GM12878 (cell line): Measurements from ENCODE around the gene NAV3. TPM values are rescaled to one million over a fixed set of nuclear protein-coding genes. Genes with fewer than 3 reads are reported as not detected.
A peak's percentile ranks its signal among the peaks of the same experiment; 100 is the strongest.

Experiments used
- ATAC-seq: fragments of 200-7000 bp; cut with Tn5 transposase; 3 replicates; pipeline ENCODE4 v1.9.1; 2020; ENCODE audit warnings: mild to moderate bottlenecking, moderate library complexity
- BruUV-seq: library from RNA; stranded (reverse); fragments of 400-500 nt; replicated peaks from 2 replicates; lab custom pipeline; 2021; lab: Mats Ljungman, UMichigan
- CTCF ChIA-PET: fragments of 300-600 bp; sonication (Branson Sonifier 250); formaldehyde crosslinking; extraction: SDS; loops from one replicate; lab custom pipeline; 2021; ENCODE audit warnings: inconsistent platforms; lab: Yijun Ruan, JAX
- POLR2A ChIA-PET: fragments of 350-600 bp; formaldehyde crosslinking; extraction: SDS; loops from one replicate; lab custom pipeline; 2021; ENCODE audit warnings: inconsistent platforms; lab: Charles Lee
- RAD21 ChIA-PET: fragments of 300-600 bp; sonication (Branson Sonifier 250); formaldehyde crosslinking; loops from one replicate; lab custom pipeline; 2023; ENCODE audit warnings: antibody characterized with exemption; ENCODE audit not compliant: unreplicated experiment; lab: Charles Lee
- SMC1A ChIA-PET: fragments of 300-600 bp; sonication (Branson Sonifier 250); formaldehyde crosslinking; loops from one replicate; lab custom pipeline; 2023; ENCODE audit not compliant: unreplicated experiment, uncharacterized antibody; lab: Charles Lee
- DNase-seq: peaks from one replicate; pipeline ENCODE4 v3.0.0-alpha.2; 2011; ENCODE audit warnings: low read depth, low spot score
- FAIRE-seq: peaks from 3 replicates; lab custom pipeline; 2011; peaks lifted over from hg19 to GRCh38; lab: Jason Lieb, UNC
- H2AFZ ChIP-seq: 2 replicates; pipeline ENCODE4 v1.6.0; 2011; ENCODE audit warnings: low read depth, low read length, control low read depth; ENCODE audit not compliant: control insufficient read depth
- H3K27ac ChIP-seq: 2 replicates; pipeline ENCODE4 v1.5.1; 2011; ENCODE audit warnings: control low read depth; ENCODE audit not compliant: control insufficient read depth, insufficient read depth
- H3K27me3 ChIP-seq, 2 experiments: replicated peaks in 1 of 2; 2 replicates each; pipeline versions ENCODE4 v1.6.0 to v1.6.1; 2011; ENCODE audit warnings: low read length in 1 of 2; ENCODE audit not compliant: control insufficient read depth in 2 of 2, insufficient read depth in 2 of 2
- H3K36me3 ChIP-seq, 2 experiments: 2 replicates each; pipeline ENCODE4 v1.5.1; 2011; ENCODE audit warnings: low read length in 1 of 2; ENCODE audit not compliant: control insufficient read depth in 2 of 2, insufficient read depth in 2 of 2
- H3K4me1 ChIP-seq: 2 replicates; pipeline ENCODE4 v1.6.1; 2011; ENCODE audit warnings: mild to moderate bottlenecking, low read length, moderate library complexity, mixed read lengths; ENCODE audit not compliant: control insufficient read depth, insufficient read depth
- H3K4me2 ChIP-seq: 2 replicates; pipeline ENCODE4 v1.6.0; 2011; ENCODE audit warnings: control low read depth; ENCODE audit not compliant: control insufficient read depth, insufficient read depth
- H3K4me3 ChIP-seq: fragments of 200-600 bp; sonication (generic); 2 replicates; pipeline ENCODE4 v1.5.1; 2016
- H3K79me2 ChIP-seq: 2 replicates; pipeline ENCODE4 v1.6.0; 2011; ENCODE audit warnings: low read length; ENCODE audit not compliant: control insufficient read depth, insufficient read depth
- H3K9ac ChIP-seq: 2 replicates; pipeline ENCODE4 v1.8.0; 2011; ENCODE audit warnings: low read length, control low read depth, mixed read lengths; ENCODE audit not compliant: control insufficient read depth, insufficient read depth
- H3K9me3 ChIP-seq: replicated peaks from 3 replicates; pipeline ENCODE4 v1.5.1; 2011; ENCODE audit warnings: mild to moderate bottlenecking, low read length; ENCODE audit not compliant: control insufficient read depth, insufficient read depth
- H4K20me1 ChIP-seq: 2 replicates; pipeline ENCODE4 v1.6.0; 2011; ENCODE audit not compliant: control insufficient read depth, insufficient read depth
- E2F4 ChIP-seq: IDR thresholded peaks from 2 replicates; pipeline ENCODE4 v1.6.1; 2012; ENCODE audit warnings: low read depth, low read length, improper control_type of control experiment
- EED ChIP-seq: sonication (generic); IDR thresholded peaks from 2 replicates; pipeline ENCODE4 v1.6.1; 2016; ENCODE audit warnings: antibody characterized with exemption, low read depth
- ETV6 ChIP-seq, 2 experiments: fragments of 450-650 bp in 1 of 2; IDR thresholded peaks in 1 of 2; conservative IDR thresholded peaks in 1 of 2; 2 replicates each; pipeline ENCODE4 v1.6.1; 2014; ENCODE audit warnings: antibody characterized with exemption in 1 of 2, borderline replicate concordance in 1 of 2, low read depth in 1 of 2, mild to moderate bottlenecking in 1 of 2, moderate library complexity in 1 of 2
- HDAC2 ChIP-seq: fragments of 200-600 bp; sonication (generic); IDR thresholded peaks from 2 replicates; pipeline ENCODE4 v1.6.1; 2017
- HDGF ChIP-seq: fragments of 450-650 bp; IDR thresholded peaks from 2 replicates; pipeline ENCODE4 v1.6.1; 2016; ENCODE audit warnings: antibody characterized with exemption
- IKZF1 ChIP-seq: fragments of 450-650 bp; conservative IDR thresholded peaks from 2 replicates; pipeline ENCODE4 v1.6.1; 2017; ENCODE audit warnings: antibody characterized with exemption, mild to moderate bottlenecking
- IKZF2 ChIP-seq, 2 experiments: fragments of 450-650 bp; IDR thresholded peaks; 2 replicates each; pipeline ENCODE4 v1.6.1; 2017; ENCODE audit warnings: mild to moderate bottlenecking in 2 of 2, moderate library complexity in 2 of 2
- MEF2B ChIP-seq: fragments of 450-650 bp; IDR thresholded peaks from 2 replicates; pipeline ENCODE4 v1.6.1; 2018; ENCODE audit warnings: mild to moderate bottlenecking, moderate library complexity; ENCODE audit not compliant: partially characterized antibody, poor library complexity, severe bottlenecking
- MTA2 ChIP-seq: fragments of 450-650 bp; IDR thresholded peaks from 2 replicates; pipeline ENCODE4 v1.6.1; 2016; ENCODE audit warnings: low read depth, mild to moderate bottlenecking, moderate library complexity
- NFIC ChIP-seq: IDR thresholded peaks from 2 replicates; pipeline ENCODE4 v1.6.1; 2012; ENCODE audit warnings: low read depth, mild to moderate bottlenecking, inconsistent platforms, low read length, moderate library complexity
- NFXL1 ChIP-seq: fragments of 450-650 bp; IDR thresholded peaks from 2 replicates; pipeline ENCODE4 v1.6.1; 2017; ENCODE audit warnings: antibody characterized with exemption, mild to moderate bottlenecking, borderline replicate concordance
- STAT1 ChIP-seq: fragments of 450-650 bp; conservative IDR thresholded peaks from 2 replicates; pipeline ENCODE4 v1.6.1; 2014; ENCODE audit warnings: antibody characterized with exemption, mild to moderate bottlenecking
- SUZ12 ChIP-seq: fragments of 200-600 bp; sonication (generic); IDR thresholded peaks from one replicate; pipeline ENCODE4 v1.6.1; 2018; ENCODE audit warnings: antibody characterized with exemption, mild to moderate bottlenecking; ENCODE audit not compliant: unreplicated experiment
- TCF7 ChIP-seq: IDR thresholded peaks from 2 replicates; pipeline ENCODE4 v1.6.1; 2014; ENCODE audit warnings: antibody characterized with exemption, borderline replicate concordance
- ZNF622 ChIP-seq: fragments of 450-650 bp; IDR thresholded peaks from 2 replicates; pipeline ENCODE4 v1.6.1; 2017; ENCODE audit warnings: mild to moderate bottlenecking, inconsistent platforms
- WGBS: methylation state at CpG from one replicate; pipeline ENCODE4 v1.1.6; 2016; ENCODE audit warnings: low lambda C conversion rate; ENCODE audit not compliant: insufficient replicate concordance, insufficient coverage; ENCODE audit errors: missing lambda C conversion rate; 5-methylcytosine and 5-hydroxymethylcytosine counted together
- in situ Hi-C: fragments of 300-500 bp; cut with MboI; formaldehyde crosslinking; loops from 9 replicates; pipeline ENCODE4 v1.14.3; 2018; ENCODE audit warnings: mixed read lengths
- intact Hi-C: fragments of 100-400 bp; cut with micrococcal nuclease; formaldehyde crosslinking; loops from one replicate; pipeline ENCODE4 v1.14.2; 2022; ENCODE audit not compliant: unreplicated experiment
- polyA plus RNA-seq, 11 experiments: library from polyadenylated mRNA; depleted of rRNA in 4 of 11; unstranded in 6 of 11; stranded (reverse) in 5 of 11; fragments of >200 nt; fragmentation: Nextera tagmentation in 4 of 11; fragmentation: Illumina TruSeq in 1 of 11; extraction: Ambion mirVana in 4 of 11; extraction: Trizol in 1 of 11; gene quantifications; 1 replicate in 1 of 11; 2 replicates in 10 of 11; pipeline versions ENCODE4 v1.2.1 to v1.2.3, GENCODE V29; 2011 to 2016; ENCODE audit warnings: inconsistent platforms in 2 of 11, missing spikeins in 2 of 11, low read depth in 1 of 11
- total RNA-seq, 4 experiments: library from RNA; depleted of rRNA in 3 of 4; stranded (reverse); fragments of >200 nt in 3 of 4; fragmentation: Illumina TruSeq in 1 of 4; extraction: Trizol in 1 of 4; gene quantifications; 2 replicates each; pipeline versions ENCODE4 v1.2.1 to v1.2.3, GENCODE V29; 2013 to 2021
- TF ChIP-seq, protein P1 (sequence below): IDR thresholded peaks from 2 replicates; pipeline ENCODE4 v1.6.1; 2012; ENCODE audit warnings: improper control_type of control experiment, low read depth, low read length; ENCODE audit not compliant: insufficient replicate concordance
- TF ChIP-seq, protein P2 (sequence below): fragments of 450-650 bp; IDR thresholded peaks from 2 replicates; pipeline ENCODE4 v1.6.1; 2017; ENCODE audit warnings: low read depth, mild to moderate bottlenecking, moderate library complexity

Gene NAV3
- total and polyA plus RNA-seq, 10 of the 15 experiments (the other 5 are each of a cell fraction or from before 2014, with no cell fraction given): 0.05 to 0.51 (median 0.22) TPM; not detected in 1

DNA sequence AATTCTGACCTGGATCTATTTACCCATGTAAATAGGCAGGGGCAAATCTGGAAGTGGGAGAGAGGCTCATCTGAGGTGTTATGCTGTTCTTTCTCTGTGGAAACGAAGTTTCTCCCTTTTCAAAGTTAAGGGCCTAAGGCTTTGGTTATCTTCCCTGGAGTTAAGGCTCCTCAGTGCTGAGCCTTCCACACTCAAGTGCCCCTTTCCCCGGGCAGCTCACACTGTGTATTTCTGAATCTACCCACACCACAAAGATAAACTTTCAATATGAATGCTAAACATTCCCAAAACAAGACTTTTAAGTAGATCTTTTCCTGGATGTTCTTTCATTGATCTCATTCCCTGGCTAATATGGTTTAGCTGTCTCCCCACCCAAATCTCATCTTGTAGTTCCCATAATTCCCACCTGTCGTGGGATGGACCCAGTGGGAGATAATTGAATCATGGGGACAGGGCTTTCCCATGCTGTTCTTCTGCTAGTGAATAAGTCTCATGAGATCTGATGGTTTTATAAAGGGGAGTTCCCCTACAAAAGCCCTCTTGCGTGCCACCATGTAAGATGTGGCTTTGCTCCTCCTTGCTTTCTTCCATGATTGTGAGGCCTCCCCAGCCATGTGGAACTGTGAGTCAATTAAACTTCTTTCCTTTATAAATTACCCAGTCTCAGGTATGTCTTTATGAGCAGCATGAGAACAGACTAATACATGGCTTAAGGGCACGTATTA, 251.1 kb downstream of the NAV3 start:
- H2AFZ ChIP-seq: no peak overlapping the region
- H3K79me2 ChIP-seq: no peaks in the 10 kb centered on the region
- H4K20me1 ChIP-seq: no peaks in the 10 kb centered on the region
- ChIA-PET POLR2A (no interaction called here), SMC1A (no interaction called here), CTCF (no interaction called here), RAD21 (no interaction called here)
- no peak overlapping the region for H3K4me2 ChIP-seq
- no peak overlapping the region for H3K4me3 ChIP-seq
- H3K27ac ChIP-seq: no peak overlapping the region
- in situ Hi-C loops (no loop called here), intact Hi-C loops (no loop called here)
- no peaks in the 10 kb centered on the region for H3K36me3 ChIP-seq
- BruUV-seq: no TSS peak
- DNase-seq (no peak), ATAC-seq (peak; percentile 58), FAIRE-seq (no peak)
- no peaks in the 10 kb centered on the region for H3K4me1 ChIP-seq
- whole genome bisulfite sequencing: 6% methylated on average over 5 of the region's 5 CpGs
- H3K9me3 ChIP-seq: no peaks in the 10 kb centered on the region
- no peak overlapping the region for H3K9ac ChIP-seq
- no peaks in the 10 kb centered on the region for H3K27me3 ChIP-seq
- TF ChIP-seq MEF2B (peak; percentile 66), TCF7 (0 out of 2 replicates have a peak, but pooled peaks have one; percentile 14), MTA2 (peak; percentile 40), EED (peak; percentile 29; the same call in 1 of the 2 replicates), ETV6 (conservative IDR thresholded peaks at IDR 0.05 in 1 of 2, IDR thresholded peaks at IDR 0.05 in 1 of 2; ENCODE audit: borderline replicate concordance in 1 of 2, low read depth in 1 of 2) (no peak), IKZF1 (peak; percentile 44; the same call in 1 of the 2 replicates), HDGF (no peak), E2F4 (no peak), ZNF622 (no peak), STAT1 (no peak), NFIC (peak; percentile 53; the same call in 1 of the 2 replicates), IKZF2 (IDR thresholded peaks at IDR 0.05) (peak; percentile 31 to 66; a peak in 2 of 4 replicates), SUZ12 (no peak), HDAC2 (no peak), NFXL1 (no peak)
- TF ChIP-seq, protein P1, sequence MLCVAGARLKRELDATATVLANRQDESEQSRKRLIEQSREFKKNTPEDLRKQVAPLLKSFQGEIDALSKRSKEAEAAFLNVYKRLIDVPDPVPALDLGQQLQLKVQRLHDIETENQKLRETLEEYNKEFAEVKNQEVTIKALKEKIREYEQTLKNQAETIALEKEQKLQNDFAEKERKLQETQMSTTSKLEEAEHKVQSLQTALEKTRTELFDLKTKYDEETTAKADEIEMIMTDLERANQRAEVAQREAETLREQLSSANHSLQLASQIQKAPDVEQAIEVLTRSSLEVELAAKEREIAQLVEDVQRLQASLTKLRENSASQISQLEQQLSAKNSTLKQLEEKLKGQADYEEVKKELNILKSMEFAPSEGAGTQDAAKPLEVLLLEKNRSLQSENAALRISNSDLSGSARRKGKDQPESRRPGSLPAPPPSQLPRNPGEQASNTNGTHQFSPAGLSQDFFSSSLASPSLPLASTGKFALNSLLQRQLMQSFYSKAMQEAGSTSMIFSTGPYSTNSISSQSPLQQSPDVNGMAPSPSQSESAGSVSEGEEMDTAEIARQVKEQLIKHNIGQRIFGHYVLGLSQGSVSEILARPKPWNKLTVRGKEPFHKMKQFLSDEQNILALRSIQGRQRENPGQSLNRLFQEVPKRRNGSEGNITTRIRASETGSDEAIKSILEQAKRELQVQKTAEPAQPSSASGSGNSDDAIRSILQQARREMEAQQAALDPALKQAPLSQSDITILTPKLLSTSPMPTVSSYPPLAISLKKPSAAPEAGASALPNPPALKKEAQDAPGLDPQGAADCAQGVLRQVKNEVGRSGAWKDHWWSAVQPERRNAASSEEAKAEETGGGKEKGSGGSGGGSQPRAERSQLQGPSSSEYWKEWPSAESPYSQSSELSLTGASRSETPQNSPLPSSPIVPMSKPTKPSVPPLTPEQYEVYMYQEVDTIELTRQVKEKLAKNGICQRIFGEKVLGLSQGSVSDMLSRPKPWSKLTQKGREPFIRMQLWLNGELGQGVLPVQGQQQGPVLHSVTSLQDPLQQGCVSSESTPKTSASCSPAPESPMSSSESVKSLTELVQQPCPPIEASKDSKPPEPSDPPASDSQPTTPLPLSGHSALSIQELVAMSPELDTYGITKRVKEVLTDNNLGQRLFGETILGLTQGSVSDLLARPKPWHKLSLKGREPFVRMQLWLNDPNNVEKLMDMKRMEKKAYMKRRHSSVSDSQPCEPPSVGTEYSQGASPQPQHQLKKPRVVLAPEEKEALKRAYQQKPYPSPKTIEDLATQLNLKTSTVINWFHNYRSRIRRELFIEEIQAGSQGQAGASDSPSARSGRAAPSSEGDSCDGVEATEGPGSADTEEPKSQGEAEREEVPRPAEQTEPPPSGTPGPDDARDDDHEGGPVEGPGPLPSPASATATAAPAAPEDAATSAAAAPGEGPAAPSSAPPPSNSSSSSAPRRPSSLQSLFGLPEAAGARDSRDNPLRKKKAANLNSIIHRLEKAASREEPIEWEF: no peak
- TF ChIP-seq, protein P2, sequence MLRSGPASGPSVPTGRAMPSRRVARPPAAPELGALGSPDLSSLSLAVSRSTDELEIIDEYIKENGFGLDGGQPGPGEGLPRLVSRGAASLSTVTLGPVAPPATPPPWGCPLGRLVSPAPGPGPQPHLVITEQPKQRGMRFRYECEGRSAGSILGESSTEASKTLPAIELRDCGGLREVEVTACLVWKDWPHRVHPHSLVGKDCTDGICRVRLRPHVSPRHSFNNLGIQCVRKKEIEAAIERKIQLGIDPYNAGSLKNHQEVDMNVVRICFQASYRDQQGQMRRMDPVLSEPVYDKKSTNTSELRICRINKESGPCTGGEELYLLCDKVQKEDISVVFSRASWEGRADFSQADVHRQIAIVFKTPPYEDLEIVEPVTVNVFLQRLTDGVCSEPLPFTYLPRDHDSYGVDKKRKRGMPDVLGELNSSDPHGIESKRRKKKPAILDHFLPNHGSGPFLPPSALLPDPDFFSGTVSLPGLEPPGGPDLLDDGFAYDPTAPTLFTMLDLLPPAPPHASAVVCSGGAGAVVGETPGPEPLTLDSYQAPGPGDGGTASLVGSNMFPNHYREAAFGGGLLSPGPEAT: 0 out of 2 replicates have a peak, but pooled peaks have one; percentile 19
